PFSK-1 (cell line): ENCODE measurements around the gene TAP1.

Experiments
- POLR2AphosphoS5 ChIP-seq: IDR thresholded peaks from 2 replicates; pipeline ENCODE4 v1.6.1; 2012; ENCODE audit warnings: low read depth, mild to moderate bottlenecking, control low read depth, low read length, moderate library complexity
- TAF1 ChIP-seq: IDR thresholded peaks from 2 replicates; pipeline ENCODE4 v1.6.1; 2012; ENCODE audit warnings: low read length, control low read depth, borderline replicate concordance; ENCODE audit not compliant: insufficient read depth
- TF ChIP-seq, protein P1 (sequence below), 2 experiments: IDR thresholded peaks; 2 replicates each; pipeline versions ENCODE4 v1.6.1 to v1.8.0; 2011 to 2012; ENCODE audit warnings: low read depth in 2 of 2, low read length in 2 of 2, control low read depth in 1 of 2, inconsistent platforms in 1 of 2, mild to moderate bottlenecking in 1 of 2, moderate library complexity in 1 of 2; ENCODE audit not compliant: insufficient read depth in 1 of 2

GRCh38 chr6:32865724-32866443 is 12.4 kb upstream of the TAP1 start:
- TF ChIP-seq, protein P1, sequence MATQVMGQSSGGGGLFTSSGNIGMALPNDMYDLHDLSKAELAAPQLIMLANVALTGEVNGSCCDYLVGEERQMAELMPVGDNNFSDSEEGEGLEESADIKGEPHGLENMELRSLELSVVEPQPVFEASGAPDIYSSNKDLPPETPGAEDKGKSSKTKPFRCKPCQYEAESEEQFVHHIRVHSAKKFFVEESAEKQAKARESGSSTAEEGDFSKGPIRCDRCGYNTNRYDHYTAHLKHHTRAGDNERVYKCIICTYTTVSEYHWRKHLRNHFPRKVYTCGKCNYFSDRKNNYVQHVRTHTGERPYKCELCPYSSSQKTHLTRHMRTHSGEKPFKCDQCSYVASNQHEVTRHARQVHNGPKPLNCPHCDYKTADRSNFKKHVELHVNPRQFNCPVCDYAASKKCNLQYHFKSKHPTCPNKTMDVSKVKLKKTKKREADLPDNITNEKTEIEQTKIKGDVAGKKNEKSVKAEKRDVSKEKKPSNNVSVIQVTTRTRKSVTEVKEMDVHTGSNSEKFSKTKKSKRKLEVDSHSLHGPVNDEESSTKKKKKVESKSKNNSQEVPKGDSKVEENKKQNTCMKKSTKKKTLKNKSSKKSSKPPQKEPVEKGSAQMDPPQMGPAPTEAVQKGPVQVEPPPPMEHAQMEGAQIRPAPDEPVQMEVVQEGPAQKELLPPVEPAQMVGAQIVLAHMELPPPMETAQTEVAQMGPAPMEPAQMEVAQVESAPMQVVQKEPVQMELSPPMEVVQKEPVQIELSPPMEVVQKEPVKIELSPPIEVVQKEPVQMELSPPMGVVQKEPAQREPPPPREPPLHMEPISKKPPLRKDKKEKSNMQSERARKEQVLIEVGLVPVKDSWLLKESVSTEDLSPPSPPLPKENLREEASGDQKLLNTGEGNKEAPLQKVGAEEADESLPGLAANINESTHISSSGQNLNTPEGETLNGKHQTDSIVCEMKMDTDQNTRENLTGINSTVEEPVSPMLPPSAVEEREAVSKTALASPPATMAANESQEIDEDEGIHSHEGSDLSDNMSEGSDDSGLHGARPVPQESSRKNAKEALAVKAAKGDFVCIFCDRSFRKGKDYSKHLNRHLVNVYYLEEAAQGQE (IDR thresholded peaks at IDR 0.05; ENCODE audit: insufficient read depth in 1 of 2, low read depth in 2 of 2, low read length in 2 of 2), result no peak
- TF ChIP-seq POLR2AphosphoS5, result no peak
- no peak for TF ChIP-seq TAF1
